ENCODE results near the gene GNB1.

GNB1 gene

DNA sequence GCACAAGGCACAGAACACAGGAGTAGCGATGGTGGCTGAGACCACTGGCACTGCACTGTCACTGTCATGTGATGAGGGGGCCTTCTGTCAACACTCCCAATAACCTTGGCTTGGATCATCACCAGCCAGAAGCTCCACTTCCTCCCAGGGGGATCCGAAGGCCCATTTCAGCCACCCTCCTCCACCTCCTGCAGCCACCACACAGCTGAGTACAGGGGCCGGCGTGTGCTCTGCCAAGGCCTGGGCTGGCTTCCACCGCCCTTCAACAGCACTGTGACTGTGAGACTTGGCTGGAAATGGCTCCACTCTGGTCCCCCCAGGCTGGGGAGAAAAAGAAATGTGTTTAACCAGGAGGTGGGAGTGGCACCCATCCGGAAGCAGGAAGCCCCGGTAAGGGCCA is 102.8 kb downstream of the GNB1 start:
- peaks cover 14% of the 10 kb centered on the region for H3K4me1 ChIP-seq (ENCODE audit: insufficient read depth, low read length, severe bottlenecking)
- TF ChIP-seq EZH2 (IDR thresholded peaks at IDR 0.05; ENCODE audit: borderline replicate concordance, low read length) = no peak
- TF ChIP-seq, protein P1, sequence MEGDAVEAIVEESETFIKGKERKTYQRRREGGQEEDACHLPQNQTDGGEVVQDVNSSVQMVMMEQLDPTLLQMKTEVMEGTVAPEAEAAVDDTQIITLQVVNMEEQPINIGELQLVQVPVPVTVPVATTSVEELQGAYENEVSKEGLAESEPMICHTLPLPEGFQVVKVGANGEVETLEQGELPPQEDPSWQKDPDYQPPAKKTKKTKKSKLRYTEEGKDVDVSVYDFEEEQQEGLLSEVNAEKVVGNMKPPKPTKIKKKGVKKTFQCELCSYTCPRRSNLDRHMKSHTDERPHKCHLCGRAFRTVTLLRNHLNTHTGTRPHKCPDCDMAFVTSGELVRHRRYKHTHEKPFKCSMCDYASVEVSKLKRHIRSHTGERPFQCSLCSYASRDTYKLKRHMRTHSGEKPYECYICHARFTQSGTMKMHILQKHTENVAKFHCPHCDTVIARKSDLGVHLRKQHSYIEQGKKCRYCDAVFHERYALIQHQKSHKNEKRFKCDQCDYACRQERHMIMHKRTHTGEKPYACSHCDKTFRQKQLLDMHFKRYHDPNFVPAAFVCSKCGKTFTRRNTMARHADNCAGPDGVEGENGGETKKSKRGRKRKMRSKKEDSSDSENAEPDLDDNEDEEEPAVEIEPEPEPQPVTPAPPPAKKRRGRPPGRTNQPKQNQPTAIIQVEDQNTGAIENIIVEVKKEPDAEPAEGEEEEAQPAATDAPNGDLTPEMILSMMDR (IDR thresholded peaks at IDR 0.05; ENCODE audit: low read length) = no peak
- H3K27me3 ChIP-seq (ENCODE audit: insufficient read depth, low read length) = no peaks in the 10 kb centered on the region
- no peak overlapping the region for H3K9ac ChIP-seq (ENCODE audit: low read length)
- H3K9me2 ChIP-seq (ENCODE audit: low read depth, low read length) = no peaks in the 10 kb centered on the region
- H3K79me2 ChIP-seq (ENCODE audit: insufficient read depth, low read length) = no peaks in the 10 kb centered on the region
- no peaks in the 10 kb centered on the region for H3K9me3 ChIP-seq (ENCODE audit: low read length)
- no peak overlapping the region for H2AFZ ChIP-seq (ENCODE audit: low read length)
- peak overlapping the region; percentile 74 for H3K27ac ChIP-seq (ENCODE audit: low read depth, low read length, poor library complexity, severe bottlenecking)
- H3K36me3 ChIP-seq (ENCODE audit: insufficient read depth, low read length) = peaks cover 84% of the 10 kb centered on the region
- no peaks in the 10 kb centered on the region for H4K20me1 ChIP-seq (ENCODE audit: insufficient read depth, low read length)
- H3F3A ChIP-seq (ENCODE audit: insufficient read depth, low read length) = 0 out of 2 replicates have a peak, but pooled peaks cover 6% of the 10 kb centered on the region
- no peak overlapping the region for H3K4me3 ChIP-seq (ENCODE audit: low read depth, low read length, poor library complexity, severe bottlenecking)
- no peak overlapping the region for H3K4me2 ChIP-seq (ENCODE audit: low read length)

DNA sequence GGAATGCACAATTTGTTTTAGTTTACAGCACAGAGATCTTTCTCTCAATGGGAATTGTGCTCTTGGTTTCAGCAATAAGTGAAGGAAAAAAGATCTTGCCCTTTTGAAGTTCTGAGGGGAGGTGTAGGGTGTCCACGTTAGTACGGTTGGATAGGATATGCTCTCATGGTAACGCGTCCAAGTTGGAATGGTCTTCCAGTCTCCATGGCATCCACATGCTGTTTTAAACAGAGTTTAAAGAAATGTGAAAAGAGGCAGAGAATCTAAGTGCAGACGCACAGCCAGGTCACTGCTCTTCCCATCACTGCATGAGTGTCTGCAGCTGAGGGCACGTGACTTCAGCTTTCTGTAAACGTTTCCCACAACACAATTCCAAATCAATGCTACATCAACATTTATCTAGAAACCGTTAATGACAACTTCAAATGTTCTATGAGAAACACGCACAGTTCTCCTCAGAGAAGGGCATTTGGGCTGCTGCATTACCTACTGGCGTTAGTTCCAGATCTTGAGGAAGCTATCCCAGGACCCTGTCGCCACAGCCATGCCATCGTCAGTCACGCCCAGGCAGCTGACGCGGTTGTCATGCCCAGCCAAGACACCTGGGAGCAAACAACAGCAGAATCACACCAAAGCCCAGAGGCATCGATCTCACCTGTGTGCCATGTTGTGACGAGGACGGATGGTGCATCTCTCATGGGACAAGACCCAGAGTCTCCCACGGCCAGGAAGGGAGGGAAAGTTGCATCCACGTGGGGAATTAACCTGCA is 103.9 kb downstream of the GNB1 start:
- Histone ChIP-seq H3K9ac (ENCODE audit: low read length) (no peak overlapping the region), H3K9me2 (ENCODE audit: low read depth, low read length) (no peaks in the 10 kb centered on the region), H3K27me3 (ENCODE audit: insufficient read depth, low read length) (no peaks in the 10 kb centered on the region), H3F3A (ENCODE audit: insufficient read depth, low read length) (0 out of 2 replicates have a peak, but pooled peaks cover 4% of the 10 kb centered on the region), H3K4me1 (ENCODE audit: insufficient read depth, low read length, severe bottlenecking) (peaks cover 25% of the 10 kb centered on the region), H3K36me3 (ENCODE audit: insufficient read depth, low read length) (peaks cover 73% of the 10 kb centered on the region), H3K79me2 (ENCODE audit: insufficient read depth, low read length) (no peaks in the 10 kb centered on the region), H3K27ac (ENCODE audit: low read depth, low read length, poor library complexity, severe bottlenecking) (peak overlapping the region; percentile 74), H3K4me3 (ENCODE audit: low read depth, low read length, poor library complexity, severe bottlenecking) (no peak overlapping the region), H4K20me1 (ENCODE audit: insufficient read depth, low read length) (no peaks in the 10 kb centered on the region), H3K9me3 (ENCODE audit: low read length) (no peaks in the 10 kb centered on the region), H2AFZ (ENCODE audit: low read length) (no peak overlapping the region), H3K4me2 (ENCODE audit: low read length) (no peak overlapping the region)
- no peak for TF ChIP-seq EZH2 (IDR thresholded peaks at IDR 0.05; ENCODE audit: borderline replicate concordance, low read length)
- TF ChIP-seq, protein P1 (IDR thresholded peaks at IDR 0.05; ENCODE audit: low read length) = no peak

DNA sequence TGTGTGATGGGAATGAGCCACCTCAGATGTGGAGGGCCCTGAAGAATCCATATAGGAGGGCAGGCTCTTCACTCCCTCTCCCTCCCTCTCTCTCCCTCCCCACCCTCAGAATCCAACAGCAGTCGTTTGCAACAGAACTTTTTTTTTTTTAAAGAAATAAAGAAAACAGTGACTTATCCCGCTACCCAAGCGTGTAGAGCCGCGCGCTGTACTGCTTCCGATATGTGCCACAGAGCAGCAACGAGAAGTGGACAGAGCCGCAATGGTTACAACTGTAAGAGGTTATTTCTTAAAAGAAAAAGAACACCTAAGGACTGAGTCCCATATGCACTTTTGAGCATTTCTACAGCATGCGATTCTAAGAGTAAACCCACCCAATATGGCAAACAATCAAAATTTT is 105.2 kb downstream of the GNB1 start:
- TF ChIP-seq, protein P1 (IDR thresholded peaks at IDR 0.05; ENCODE audit: low read length) = no peak
- no peak for TF ChIP-seq EZH2 (IDR thresholded peaks at IDR 0.05; ENCODE audit: borderline replicate concordance, low read length)
- H4K20me1 ChIP-seq (ENCODE audit: insufficient read depth, low read length) = no peaks in the 10 kb centered on the region
- peak overlapping the region; percentile 32 for H3K27ac ChIP-seq (ENCODE audit: low read depth, low read length, poor library complexity, severe bottlenecking)
- no peak overlapping the region for H2AFZ ChIP-seq (ENCODE audit: low read length)
- no peaks in the 10 kb centered on the region for H3K9me2 ChIP-seq (ENCODE audit: low read depth, low read length)
- no peak overlapping the region for H3K4me3 ChIP-seq (ENCODE audit: low read depth, low read length, poor library complexity, severe bottlenecking)
- no peaks in the 10 kb centered on the region for H3K9me3 ChIP-seq (ENCODE audit: low read length)
- H3F3A ChIP-seq (ENCODE audit: insufficient read depth, low read length) = peaks cover 8% of the 10 kb centered on the region; the same call in 1 of the 2 replicates
- H3K79me2 ChIP-seq (ENCODE audit: insufficient read depth, low read length) = no peaks in the 10 kb centered on the region
- no peaks in the 10 kb centered on the region for H3K27me3 ChIP-seq (ENCODE audit: insufficient read depth, low read length)
- H3K4me2 ChIP-seq (ENCODE audit: low read length) = no peak overlapping the region
- peaks cover 39% of the 10 kb centered on the region for H3K4me1 ChIP-seq (ENCODE audit: insufficient read depth, low read length, severe bottlenecking)
- peaks cover 62% of the 10 kb centered on the region for H3K36me3 ChIP-seq (ENCODE audit: insufficient read depth, low read length)
- H3K9ac ChIP-seq (ENCODE audit: low read length) = no peak overlapping the region
